ENCODE measurements around the gene TIMP2.

TIMP2 gene

GRCh38 chr17:78806451-78806850 lies 118.7 kb downstream of the TIMP2 start:
- no peak for TF ChIP-seq CTCF (IDR thresholded peaks at IDR 0.05; ENCODE audit: low read depth, low read length)
- in situ Hi-C loops (cut with HindIII; ENCODE audit: low sequenced_read_pairs) = no loop called here
- no peak overlapping the region for H3K4me3 ChIP-seq (ENCODE audit: low read depth, low read length)
- no peak for DNase-seq (ENCODE audit: low read depth, low spot score)

- TF ChIP-seq CTCF (IDR thresholded peaks at IDR 0.05; ENCODE audit: low read depth, low read length) = no peak
- no peak for DNase-seq (ENCODE audit: low read depth, low spot score)
- H3K4me3 ChIP-seq (ENCODE audit: low read depth, low read length) = no peak overlapping the region
- in situ Hi-C loops (cut with HindIII; ENCODE audit: low sequenced_read_pairs) = no loop called here
These were observed 119.9 kb downstream of the TIMP2 start for GRCh38 chr17:78805301-78805700.

- no peak overlapping the region for H3K4me3 ChIP-seq (ENCODE audit: low read depth, low read length)
- no peak for TF ChIP-seq CTCF (IDR thresholded peaks at IDR 0.05; ENCODE audit: low read depth, low read length)
- in situ Hi-C loops (cut with HindIII; ENCODE audit: low sequenced_read_pairs) = no loop called here
- DNase-seq (ENCODE audit: low read depth, low spot score) = no peak
These were observed 120.4 kb downstream of the TIMP2 start for GRCh38 chr17:78804777-78805176.

GRCh38 chr17:78803186-78803845 lies 121.9 kb downstream of the TIMP2 start:
- in situ Hi-C loops (cut with HindIII; ENCODE audit: low sequenced_read_pairs) = no loop called here
- H3K4me3 ChIP-seq (ENCODE audit: low read depth, low read length) = no peak overlapping the region
- DNase-seq (ENCODE audit: low read depth, low spot score) = no peak
- no peak for TF ChIP-seq CTCF (IDR thresholded peaks at IDR 0.05; ENCODE audit: low read depth, low read length)

Data from astrocyte of the spinal cord (primary cell).